ENCODE results near the gene SNORC.
"Not testable (repeated sequence)": the region's sequence is repeated elsewhere in the genome, so short reads cannot be mapped to it uniquely, and the experiment has no call there.

SNORC gene

GRCh38 chr2:232903989-232904388 is 33.9 kb downstream of the SNORC start:
- no peak overlapping the region for H3K4me3 ChIP-seq (ENCODE audit: low read length)
- no peak for DNase-seq (ENCODE audit: low read depth)
- TF ChIP-seq CTCF (conservative IDR thresholded peaks at IDR 0.05; ENCODE audit: low read length) = no peak

DNA sequence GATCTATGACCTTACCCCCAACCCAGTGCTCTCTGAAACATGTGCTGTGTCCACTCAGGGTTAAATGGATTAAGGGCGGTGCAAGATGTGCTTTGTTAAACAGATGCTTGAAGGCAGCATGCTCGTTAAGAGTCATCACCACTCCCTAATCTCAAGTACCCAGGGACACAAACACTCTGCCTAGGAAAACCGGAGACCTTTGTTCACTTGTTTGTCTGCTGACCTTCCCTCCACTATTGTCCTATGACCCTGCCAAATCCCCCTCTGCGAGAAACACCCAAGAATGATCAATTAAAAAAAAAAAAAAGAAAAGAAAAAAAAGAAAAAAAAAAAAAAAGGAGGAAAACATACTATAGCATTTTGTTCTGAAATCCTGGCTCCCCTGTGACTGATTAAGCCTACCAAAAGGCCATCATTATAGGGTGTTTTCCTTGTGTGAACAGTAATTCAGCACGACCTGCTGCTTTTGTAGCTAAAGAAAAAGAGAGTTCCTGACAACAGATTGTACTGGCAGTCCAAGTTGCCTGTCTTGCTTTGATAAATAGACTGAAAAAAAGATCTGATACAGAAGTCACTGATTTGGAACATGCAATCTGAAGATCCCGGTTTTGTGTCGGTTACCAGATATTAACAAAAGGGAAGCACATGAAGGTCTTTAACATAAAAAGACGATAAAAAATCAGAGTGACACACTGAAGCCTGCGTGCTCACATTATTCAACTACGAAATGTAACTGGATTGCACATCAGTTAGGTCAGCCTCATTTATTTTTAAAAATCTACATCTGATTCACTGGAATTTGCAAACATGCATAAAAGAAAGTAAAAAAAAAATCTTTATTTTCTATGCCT is 37.0 kb downstream of the SNORC start:
- not testable (repeated sequence) for H3K4me3 ChIP-seq (ENCODE audit: low read length); DNase-seq (ENCODE audit: low read depth)

DNA sequence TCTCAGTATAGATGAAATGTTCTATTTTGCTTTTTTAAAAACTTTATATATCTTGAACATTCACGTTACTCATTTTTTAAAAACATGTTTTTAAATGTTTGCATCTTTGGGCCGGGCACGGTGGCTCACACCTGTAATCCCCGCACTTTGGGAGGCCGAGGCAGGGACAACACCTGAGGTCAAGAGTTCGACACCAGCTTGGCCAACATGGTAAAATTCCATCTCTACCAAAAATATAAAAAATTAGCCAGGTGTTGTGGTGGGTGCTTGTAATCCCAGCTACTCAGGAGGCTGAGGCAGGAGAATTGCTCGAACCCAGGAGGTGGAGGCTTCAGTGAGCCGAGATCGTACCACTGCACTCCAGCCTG is 37.6 kb downstream of the SNORC start:
- DNase-seq (ENCODE audit: low read depth); H3K4me3 ChIP-seq (ENCODE audit: low read length): not testable (repeated sequence)

- no peak for DNase-seq (ENCODE audit: low read depth)
- H3K4me3 ChIP-seq (ENCODE audit: low read length) = no peak overlapping the region
- TF ChIP-seq CTCF (conservative IDR thresholded peaks at IDR 0.05; ENCODE audit: low read length) = no peak
Observed at GRCh38 chr2:232908695-232909094, 38.6 kb downstream of the SNORC start.

DNA sequence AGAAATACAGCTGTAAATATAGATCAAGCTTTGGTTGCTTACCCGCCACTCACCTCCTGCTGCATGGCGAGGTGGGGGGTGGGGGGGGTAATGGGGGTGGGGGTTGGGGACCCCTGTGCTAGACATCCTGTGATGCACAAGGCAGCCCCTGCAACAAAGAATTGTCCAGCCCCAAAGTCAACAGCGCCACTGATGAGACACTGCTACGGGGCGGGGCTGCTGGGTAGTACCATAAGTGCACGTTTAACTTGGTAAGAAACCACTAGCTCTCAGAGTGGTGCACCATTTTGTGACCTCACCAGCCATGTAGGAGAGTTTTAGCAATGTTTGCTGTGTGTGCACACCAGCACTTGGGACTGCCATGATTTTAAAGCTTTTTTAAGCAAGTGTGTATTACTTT is 40.3 kb downstream of the SNORC start:
- TF ChIP-seq CTCF (conservative IDR thresholded peaks at IDR 0.05; ENCODE audit: low read length) = no peak
- DNase-seq (ENCODE audit: low read depth) = no peak
- H3K4me3 ChIP-seq (ENCODE audit: low read length) = no peak overlapping the region

GRCh38 chr2:232911712-232912277 is 41.7 kb downstream of the SNORC start:
- no peak for TF ChIP-seq CTCF (conservative IDR thresholded peaks at IDR 0.05; ENCODE audit: low read length)
- H3K4me3 ChIP-seq (ENCODE audit: low read length) = no peak overlapping the region
- no peak for DNase-seq (ENCODE audit: low read depth)

DNA sequence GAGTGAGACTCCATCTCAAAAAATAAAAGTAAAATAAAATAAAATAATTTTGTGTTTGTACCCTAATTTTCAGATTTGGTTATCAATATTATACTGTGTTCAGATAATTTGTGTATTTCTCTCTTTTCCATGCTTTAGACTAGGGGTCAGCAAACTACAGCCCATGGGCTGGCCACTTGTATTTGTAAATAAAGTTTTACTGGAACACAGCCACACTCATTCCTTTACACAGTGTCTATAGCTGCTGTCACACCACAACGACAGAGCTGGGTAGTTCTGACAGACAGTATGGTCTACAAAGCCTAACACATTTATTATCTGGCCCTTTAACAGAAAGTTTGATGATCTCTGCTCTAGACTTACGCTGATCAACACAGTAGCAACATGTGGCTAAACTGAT is 43.8 kb downstream of the SNORC start:
- DNase-seq (ENCODE audit: low read depth) = no peak
- no peak overlapping the region for H3K4me3 ChIP-seq (ENCODE audit: low read length)
- TF ChIP-seq CTCF (conservative IDR thresholded peaks at IDR 0.05; ENCODE audit: low read length) = no peak

DNA sequence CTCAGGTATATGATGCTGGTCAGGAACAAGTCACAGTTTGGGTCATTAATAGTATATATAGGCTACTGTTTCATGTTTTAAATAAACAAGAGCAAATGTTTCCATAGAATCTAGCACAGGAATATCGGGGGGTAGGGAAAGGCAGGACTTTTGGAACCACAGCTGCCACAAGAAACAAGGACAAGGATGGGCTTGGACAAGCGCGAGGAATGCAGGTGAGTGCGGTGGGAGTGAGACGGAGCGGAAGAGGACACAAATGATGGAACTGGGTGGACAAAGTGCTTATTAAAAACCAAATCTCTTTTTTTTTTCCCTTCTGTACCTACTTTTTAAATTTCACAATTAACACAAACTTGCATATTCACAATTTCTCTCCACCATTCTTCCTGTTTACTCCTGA is 49.1 kb downstream of the SNORC start:
- no peak for TF ChIP-seq CTCF (conservative IDR thresholded peaks at IDR 0.05; ENCODE audit: low read length)
- H3K4me3 ChIP-seq (ENCODE audit: low read length) = no peak overlapping the region
- no peak for DNase-seq (ENCODE audit: low read depth)

Data from AG10803 (cell line).